HG02678 (cell line): ENCODE data around the gene CDYL2.
"Not testable (repeated sequence)": the region's sequence is repeated elsewhere in the genome, so short reads cannot be mapped to it uniquely, and the experiment has no call there.

Source experiments
- ATAC-seq: cut with Tn5 transposase; IDR thresholded peaks from one replicate; pipeline ENCODE4 v1.9.1; 2021; ENCODE audit warnings: mild to moderate bottlenecking, moderate library complexity; ENCODE audit not compliant: unreplicated experiment

The CDYL2 gene

DNA sequence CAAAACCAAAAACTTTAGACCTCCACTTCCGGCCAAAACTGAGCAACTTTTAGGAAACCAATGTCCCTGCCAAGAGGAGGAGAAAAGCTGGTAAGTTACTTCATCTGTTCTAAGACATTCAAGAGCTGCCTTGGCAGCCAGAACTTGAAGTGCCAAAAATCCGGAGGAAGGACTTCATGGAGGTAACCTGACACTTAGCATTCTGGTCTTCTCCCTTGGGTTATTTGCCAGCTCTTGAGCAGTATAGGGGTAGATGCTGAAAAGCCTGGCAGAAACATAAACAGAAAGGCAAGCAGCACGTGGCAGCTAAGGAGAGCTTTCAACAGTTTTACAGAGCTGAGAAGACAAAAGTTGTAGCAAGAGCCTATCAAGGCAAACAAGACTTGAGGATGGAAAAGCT, 53.2 kb downstream of the CDYL2 start:
- ATAC-seq, result no peak

GRCh38 chr16:80746231-80746630, 58.2 kb downstream of the CDYL2 start:
- ATAC-seq, result no peak

- no peak for ATAC-seq
These were observed 59.5 kb downstream of the CDYL2 start for GRCh38 chr16:80744856-80745255.

DNA sequence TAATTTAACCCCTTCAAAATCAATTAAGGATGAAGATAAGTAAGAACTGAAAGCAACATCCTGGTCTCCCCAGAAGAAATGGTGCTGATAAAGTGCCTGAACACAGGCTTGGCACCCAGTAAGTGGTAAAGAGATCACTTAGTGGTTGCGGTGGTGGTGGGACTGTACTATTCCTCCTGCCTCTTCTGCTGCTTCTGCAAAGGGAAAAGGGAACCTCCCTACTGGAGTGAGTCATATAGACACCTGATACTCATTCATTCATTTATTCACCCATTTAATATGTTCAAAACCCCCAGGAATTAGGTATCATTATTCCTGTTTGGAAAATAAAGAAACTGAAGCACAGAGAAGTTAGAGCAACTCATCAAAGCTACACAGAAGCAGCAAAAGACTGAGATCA, 60.6 kb downstream of the CDYL2 start:
- no peak for ATAC-seq

DNA sequence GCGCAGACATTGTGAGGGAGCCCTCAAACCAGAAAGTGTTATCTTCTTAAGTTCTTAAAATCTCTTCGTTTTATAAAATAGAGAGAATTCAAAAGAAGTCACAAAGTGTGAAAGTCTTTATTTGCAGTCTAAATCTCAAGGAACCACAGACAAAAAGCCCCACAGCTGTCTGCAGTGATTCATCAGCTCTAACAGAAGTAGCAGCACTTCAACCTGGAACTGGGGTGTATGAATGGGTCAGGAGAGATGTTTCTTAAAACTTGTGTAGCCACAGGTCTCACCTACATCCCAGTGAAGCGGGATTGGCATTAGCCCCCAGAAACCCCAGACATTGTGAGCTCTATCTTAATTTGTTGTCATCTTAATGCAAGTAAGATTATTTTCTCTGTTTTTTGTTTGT, 61.1 kb downstream of the CDYL2 start:
- no peak for ATAC-seq

- ATAC-seq, result no peak
These were observed 62.1 kb downstream of the CDYL2 start for GRCh38 chr16:80742331-80742730.

DNA sequence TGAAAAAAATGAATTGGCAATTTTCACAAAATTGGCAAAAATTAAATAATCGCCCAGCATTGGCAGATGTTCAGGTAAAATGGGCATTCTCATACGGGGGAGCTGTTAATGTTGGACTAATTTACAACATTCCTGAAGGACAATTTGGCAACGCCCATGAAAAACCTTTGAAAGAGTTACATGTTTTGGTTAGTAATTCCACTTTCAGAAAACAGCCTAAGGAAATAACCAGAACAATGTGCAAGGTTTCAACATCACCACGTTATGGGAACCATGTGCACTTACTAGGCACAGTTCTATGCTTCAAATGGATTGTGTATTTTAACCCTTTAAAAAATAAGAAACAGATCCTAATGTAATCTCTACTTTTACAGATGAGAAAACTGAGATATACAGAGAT, 62.7 kb downstream of the CDYL2 start:
- no peak for ATAC-seq

- ATAC-seq, result no peak
These were observed 64.9 kb downstream of the CDYL2 start for GRCh38 chr16:80739523-80739922.

DNA sequence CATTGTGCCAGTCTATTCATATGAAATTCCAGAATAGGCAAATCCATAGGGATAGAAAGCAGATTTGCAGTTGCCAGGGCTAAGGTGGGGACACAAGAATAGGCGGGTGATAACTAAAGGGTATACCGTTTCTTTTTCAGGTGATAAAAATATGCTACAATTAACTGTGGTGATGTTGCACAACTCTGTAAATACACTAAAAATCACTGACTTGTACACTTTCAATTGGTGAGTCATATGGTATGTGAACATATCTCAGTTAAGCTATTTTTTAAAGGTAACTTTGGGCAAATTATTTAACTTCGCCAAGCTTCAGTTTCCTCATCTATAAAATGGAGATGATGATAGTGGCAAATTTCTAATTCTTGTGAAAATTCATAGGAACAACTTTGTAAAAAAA, 65.9 kb downstream of the CDYL2 start:
- no peak for ATAC-seq

GRCh38 chr16:80735846-80736245, 68.6 kb downstream of the CDYL2 start:
- no peak for ATAC-seq

DNA sequence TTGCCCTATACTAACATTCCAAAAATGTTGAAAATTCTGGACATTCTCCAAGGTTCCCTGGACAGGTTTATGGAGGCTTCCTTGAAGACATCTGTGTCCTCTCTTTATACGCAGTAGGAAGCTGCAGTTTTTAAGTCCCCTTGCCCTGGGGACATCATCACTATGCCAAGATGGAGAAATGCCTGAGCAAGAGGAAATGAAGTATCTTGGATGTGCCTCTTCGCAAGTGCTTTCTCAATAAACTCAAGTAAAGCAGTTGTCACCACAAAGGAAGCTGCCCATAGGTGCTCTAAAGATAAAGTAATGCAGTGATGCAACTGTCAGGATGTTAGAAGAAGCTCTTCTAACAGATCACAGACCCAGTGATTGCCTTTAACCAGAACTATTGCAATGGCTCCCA, 71.0 kb downstream of the CDYL2 start:
- ATAC-seq, result no peak

DNA sequence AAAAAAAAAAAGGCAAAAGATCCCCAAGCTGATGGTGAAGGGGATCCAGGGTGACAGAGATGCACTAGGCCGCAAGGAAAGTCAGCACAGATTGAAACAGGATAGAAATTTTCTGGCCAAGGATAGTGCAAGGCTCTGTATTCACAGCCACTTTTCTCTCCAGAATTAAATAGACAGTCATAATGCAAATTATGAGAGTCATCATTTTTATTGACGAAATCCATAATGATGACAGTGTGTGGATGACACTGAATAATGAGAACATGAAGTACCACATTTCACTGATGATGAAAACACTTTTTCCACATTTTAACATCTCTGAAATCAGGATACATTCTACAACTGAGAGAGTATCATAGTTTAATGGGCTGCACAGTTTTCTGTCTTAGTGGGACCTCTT, 72.5 kb downstream of the CDYL2 start:
- no peak for ATAC-seq

DNA sequence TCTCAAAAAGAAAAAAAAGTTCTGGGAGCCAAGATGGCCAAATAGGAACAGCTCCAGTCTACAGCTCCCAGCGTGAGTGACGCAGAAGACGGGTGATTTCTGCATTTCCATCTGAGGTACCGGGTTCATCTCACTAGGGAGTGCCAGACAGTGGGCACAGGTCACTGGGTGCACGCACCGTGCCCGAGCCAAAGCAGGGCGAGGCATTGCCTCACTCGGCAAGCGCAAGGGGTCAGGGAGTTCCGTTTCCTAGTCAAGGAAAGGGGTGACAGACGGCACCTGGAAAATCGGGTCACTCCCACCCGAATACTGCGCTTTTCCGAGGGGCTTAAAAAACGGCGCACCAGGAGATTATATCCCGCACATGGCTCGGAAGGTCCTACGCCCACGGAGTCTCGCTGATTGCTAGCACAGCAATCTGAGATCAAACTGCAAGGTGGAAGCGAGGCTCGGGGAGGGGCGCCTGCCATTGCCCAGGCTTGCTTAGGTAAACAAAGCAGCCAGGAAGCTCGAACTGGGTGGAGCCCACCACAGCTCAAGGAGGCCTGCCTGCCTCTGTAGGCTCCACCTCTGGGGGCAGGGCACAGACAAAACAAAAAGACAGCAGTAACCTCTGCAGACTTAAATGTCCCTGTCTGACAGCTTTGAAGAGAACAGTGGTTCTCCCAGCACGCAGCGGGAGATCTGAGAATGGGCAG, 77.2 kb downstream of the CDYL2 start:
- not testable (repeated sequence) for ATAC-seq

- ATAC-seq, result no peak
These were observed 78.7 kb downstream of the CDYL2 start for GRCh38 chr16:80725566-80726162.

DNA sequence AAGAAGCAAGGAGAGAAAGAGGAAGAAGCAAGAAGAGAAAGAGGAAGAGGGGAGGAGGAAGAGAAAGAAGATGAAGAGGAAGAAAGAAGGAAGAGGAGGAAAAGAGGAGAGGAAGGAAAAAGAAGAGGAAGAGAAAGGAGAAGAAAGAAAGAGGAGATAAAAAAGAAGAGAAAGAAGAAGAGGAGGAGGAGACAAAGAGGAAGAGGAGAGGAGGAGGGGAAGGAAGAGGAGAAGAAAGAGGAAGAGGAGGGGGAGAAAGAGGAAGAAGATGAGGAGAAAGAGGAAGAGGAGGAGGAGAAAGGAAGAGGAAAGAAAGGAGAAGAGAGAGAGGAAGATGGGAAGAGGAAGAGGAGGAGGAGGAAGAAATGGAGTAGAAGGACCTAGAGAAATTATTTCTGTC, 80.4 kb downstream of the CDYL2 start:
- ATAC-seq, result no peak

GRCh38 chr16:80723091-80723490, 81.3 kb downstream of the CDYL2 start:
- no peak for ATAC-seq

- no peak for ATAC-seq
These were observed 83.5 kb downstream of the CDYL2 start for GRCh38 chr16:80720804-80721371.

DNA sequence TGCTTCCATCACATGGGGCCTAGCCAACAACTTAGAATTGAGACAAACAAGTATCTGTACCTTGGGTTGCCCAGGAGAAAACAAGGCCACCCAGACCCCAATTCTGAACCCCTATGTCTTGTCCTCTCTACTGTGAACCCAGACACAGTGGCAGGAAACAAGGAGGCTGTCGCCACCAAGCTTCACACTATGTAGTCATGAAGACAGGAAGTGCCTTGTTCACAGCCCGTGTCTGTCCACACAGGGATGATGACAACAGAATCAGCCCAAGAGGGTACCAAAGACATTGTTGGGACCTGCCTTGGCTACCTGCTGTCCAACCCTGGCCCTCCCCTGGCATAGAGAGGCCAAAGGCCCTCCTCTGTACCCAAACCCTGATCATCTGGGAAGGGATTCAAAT, 84.8 kb downstream of the CDYL2 start:
- ATAC-seq, result no peak

- ATAC-seq, result no peak
These were observed 85.7 kb downstream of the CDYL2 start for GRCh38 chr16:80718480-80719220.

- no peak for ATAC-seq
These were observed 86.8 kb downstream of the CDYL2 start for GRCh38 chr16:80717611-80718010.

GRCh38 chr16:80716564-80717139, 87.7 kb downstream of the CDYL2 start:
- ATAC-seq, result no peak

- no peak for ATAC-seq
These were observed 93.0 kb downstream of the CDYL2 start for GRCh38 chr16:80711406-80711805.
